ENCODE results near the gene PYGM. TPM values are rescaled to one million over a fixed set of nuclear protein-coding genes. Genes with fewer than 3 reads are reported as not detected.

Gene PYGM
- total and polyA plus RNA-seq, 2 donors (not counting 1 experiment from before 2014, with no cell fraction given), result 0.50 to 1.9 TPM

GRCh38 chr11:64767344-64768299, 7.8 kb upstream of the PYGM start:
- DNase-seq (ENCODE audit: low read depth in 2 of 2), result peak; percentile 54
- Histone ChIP-seq H3K9ac (ENCODE audit: insufficient read depth, low read length) (no peak overlapping the region), H3K4me1 (ENCODE audit: control insufficient read depth, extremely low read depth, insufficient read depth, low read length) (peaks cover 12% of the 10 kb centered on the region), H4K20me1 (ENCODE audit: control insufficient read depth, extremely low read depth, insufficient read depth, low read length) (no peaks in the 10 kb centered on the region), H3K4me3 (replicated peaks in 1 of 4; ENCODE audit: control extremely low read depth in 1 of 4, insufficient read depth in 1 of 4, low read depth in 3 of 4, low read length in 4 of 4) (no peak overlapping the region), H2AFZ (ENCODE audit: low read length) (no peak overlapping the region), H3K4me2 (ENCODE audit: extremely low read depth, insufficient read depth, low read length) (no peak overlapping the region), H3K9me3 (ENCODE audit: control insufficient read depth, insufficient read depth, low read depth, low read length) (no peaks in the 10 kb centered on the region), H3K79me2 (ENCODE audit: control insufficient read depth, insufficient read depth, low read length) (peaks cover 23% of the 10 kb centered on the region), H3K27me3 (ENCODE audit: control insufficient read depth, insufficient read depth, low read length) (no peaks in the 10 kb centered on the region), H3K27ac (ENCODE audit: insufficient read depth, low read length) (no peak overlapping the region), H3K36me3 (ENCODE audit: control insufficient read depth, insufficient read depth, low read length) (peaks cover 49% of the 10 kb centered on the region)
- TF ChIP-seq CTCF (conservative IDR thresholded peaks at IDR 0.05 in 1 of 2, IDR thresholded peaks at IDR 0.05 in 1 of 2; ENCODE audit: low read depth in 1 of 2, low read length in 2 of 2) (peak; percentile 63 to 66), EZH2 (IDR thresholded peaks at IDR 0.05; ENCODE audit: low read length, missing control alignments) (no peak)

- no peak overlapping the region for H3K27ac ChIP-seq (ENCODE audit: insufficient read depth, low read length)
- H3K4me1 ChIP-seq (ENCODE audit: control insufficient read depth, extremely low read depth, insufficient read depth, low read length), result peaks cover 13% of the 10 kb centered on the region
- no peak overlapping the region for H3K4me2 ChIP-seq (ENCODE audit: extremely low read depth, insufficient read depth, low read length)
- H3K27me3 ChIP-seq (ENCODE audit: control insufficient read depth, insufficient read depth, low read length), result no peaks in the 10 kb centered on the region
- no peak overlapping the region for H3K9ac ChIP-seq (ENCODE audit: insufficient read depth, low read length)
- no peak overlapping the region for H2AFZ ChIP-seq (ENCODE audit: low read length)
- DNase-seq (ENCODE audit: low read depth in 2 of 2), result no peak
- no peaks in the 10 kb centered on the region for H4K20me1 ChIP-seq (ENCODE audit: control insufficient read depth, extremely low read depth, insufficient read depth, low read length)
- no peak overlapping the region for H3K4me3 ChIP-seq (replicated peaks in 1 of 4; ENCODE audit: control extremely low read depth in 1 of 4, insufficient read depth in 1 of 4, low read depth in 3 of 4, low read length in 4 of 4)
- no peak for TF ChIP-seq CTCF (conservative IDR thresholded peaks at IDR 0.05 in 1 of 2, IDR thresholded peaks at IDR 0.05 in 1 of 2; ENCODE audit: low read depth in 1 of 2, low read length in 2 of 2)
- TF ChIP-seq EZH2 (IDR thresholded peaks at IDR 0.05; ENCODE audit: low read length, missing control alignments), result no peak
- H3K9me3 ChIP-seq (ENCODE audit: control insufficient read depth, insufficient read depth, low read depth, low read length), result no peaks in the 10 kb centered on the region
- H3K79me2 ChIP-seq (ENCODE audit: control insufficient read depth, insufficient read depth, low read length), result peaks cover 19% of the 10 kb centered on the region
- peaks cover 54% of the 10 kb centered on the region for H3K36me3 ChIP-seq (ENCODE audit: control insufficient read depth, insufficient read depth, low read length)
Measured at GRCh38 chr11:64766881-64767280, 7.1 kb upstream of the PYGM start.

- Histone ChIP-seq H3K9ac (ENCODE audit: insufficient read depth, low read length) (no peak overlapping the region), H3K4me1 (ENCODE audit: control insufficient read depth, extremely low read depth, insufficient read depth, low read length) (peaks cover 13% of the 10 kb centered on the region), H4K20me1 (ENCODE audit: control insufficient read depth, extremely low read depth, insufficient read depth, low read length) (no peaks in the 10 kb centered on the region), H3K79me2 (ENCODE audit: control insufficient read depth, insufficient read depth, low read length) (peaks cover 12% of the 10 kb centered on the region), H3K27ac (ENCODE audit: insufficient read depth, low read length) (no peak overlapping the region), H3K27me3 (ENCODE audit: control insufficient read depth, insufficient read depth, low read length) (no peaks in the 10 kb centered on the region), H3K36me3 (ENCODE audit: control insufficient read depth, insufficient read depth, low read length) (peaks cover 51% of the 10 kb centered on the region), H2AFZ (ENCODE audit: low read length) (no peak overlapping the region), H3K4me3 (replicated peaks in 1 of 4; ENCODE audit: control extremely low read depth in 1 of 4, insufficient read depth in 1 of 4, low read depth in 3 of 4, low read length in 4 of 4) (no peak overlapping the region), H3K9me3 (ENCODE audit: control insufficient read depth, insufficient read depth, low read depth, low read length) (no peaks in the 10 kb centered on the region), H3K4me2 (ENCODE audit: extremely low read depth, insufficient read depth, low read length) (no peak overlapping the region)
- TF ChIP-seq EZH2 (IDR thresholded peaks at IDR 0.05; ENCODE audit: low read length, missing control alignments) (no peak), CTCF (conservative IDR thresholded peaks at IDR 0.05 in 1 of 2, IDR thresholded peaks at IDR 0.05 in 1 of 2; ENCODE audit: low read depth in 1 of 2, low read length in 2 of 2) (no peak)
- DNase-seq (ENCODE audit: low read depth in 2 of 2), result no peak
Measured at GRCh38 chr11:64765851-64766665, 6.3 kb upstream of the PYGM start.

All from fibroblast of lung (primary cell).